Amniotic epithelial cell (primary cell): ENCODE data around the gene PCDH12.
A peak's percentile ranks its signal among the peaks of the same experiment; 100 is the strongest.

Experiments
- DNase-seq: peaks from one replicate; pipeline ENCODE4 v3.0.0-alpha.2; 2010; ENCODE audit warnings: low read depth

Gene PCDH12

GRCh38 chr5:141958113-141958512, at the start of gene PCDH12:
Gene PCDH12, minus strand, starts transcription at chr5:141958202. Its CDS starts 351 bp downstream, at chr5:141957851.
- no peak for DNase-seq

- no peak for DNase-seq
Observed at GRCh38 chr5:142007237-142007544, 49.2 kb upstream of the PCDH12 start.

- DNase-seq, result no peak
Observed at GRCh38 chr5:142006363-142007236, 48.6 kb upstream of the PCDH12 start.

GRCh38 chr5:142003266-142003800, 45.3 kb upstream of the PCDH12 start:
- no peak for DNase-seq

- no peak for DNase-seq
Observed at GRCh38 chr5:142000704-142001484, 42.9 kb upstream of the PCDH12 start.

DNA sequence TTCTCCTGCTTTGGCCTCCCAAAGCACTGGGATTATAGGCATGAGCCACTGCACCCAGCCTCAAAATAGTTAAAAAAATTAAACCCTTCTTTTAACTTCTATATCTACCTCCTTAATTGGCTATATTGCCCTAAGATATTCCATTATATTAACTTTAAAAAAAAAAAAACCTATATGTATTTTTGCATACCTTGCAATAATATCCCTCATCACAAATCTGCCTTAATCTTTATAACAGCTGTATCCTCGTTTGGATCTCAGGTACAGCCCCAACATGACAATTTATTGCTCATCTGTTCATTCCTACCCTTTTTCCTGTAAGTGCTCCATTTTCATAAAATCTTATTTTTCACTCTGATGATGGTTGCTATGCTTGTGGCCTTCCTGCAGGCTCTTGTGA, 42.2 kb upstream of the PCDH12 start:
- no peak for DNase-seq

- DNase-seq, result no peak
Observed at GRCh38 chr5:141997358-141997960, 39.5 kb upstream of the PCDH12 start.

DNA sequence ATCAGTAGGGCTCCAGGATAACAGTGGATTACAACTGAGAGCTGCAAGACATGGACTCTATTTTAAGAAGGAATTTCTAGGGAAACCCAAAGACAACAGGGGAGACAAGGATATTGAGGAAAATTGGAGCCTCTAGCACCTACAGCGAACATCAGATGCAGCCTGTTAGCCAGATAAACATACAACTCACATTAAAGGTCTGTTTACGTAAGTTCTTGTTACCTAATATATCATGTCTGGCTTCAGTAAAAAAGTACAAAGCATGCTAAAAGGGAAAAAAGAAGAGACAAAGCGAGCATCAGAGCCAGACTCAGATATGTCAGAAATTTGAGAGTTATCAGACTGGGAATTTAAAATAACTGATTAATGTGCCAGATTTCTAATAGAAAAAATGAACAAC, 37.7 kb upstream of the PCDH12 start:
- DNase-seq, result no peak

DNA sequence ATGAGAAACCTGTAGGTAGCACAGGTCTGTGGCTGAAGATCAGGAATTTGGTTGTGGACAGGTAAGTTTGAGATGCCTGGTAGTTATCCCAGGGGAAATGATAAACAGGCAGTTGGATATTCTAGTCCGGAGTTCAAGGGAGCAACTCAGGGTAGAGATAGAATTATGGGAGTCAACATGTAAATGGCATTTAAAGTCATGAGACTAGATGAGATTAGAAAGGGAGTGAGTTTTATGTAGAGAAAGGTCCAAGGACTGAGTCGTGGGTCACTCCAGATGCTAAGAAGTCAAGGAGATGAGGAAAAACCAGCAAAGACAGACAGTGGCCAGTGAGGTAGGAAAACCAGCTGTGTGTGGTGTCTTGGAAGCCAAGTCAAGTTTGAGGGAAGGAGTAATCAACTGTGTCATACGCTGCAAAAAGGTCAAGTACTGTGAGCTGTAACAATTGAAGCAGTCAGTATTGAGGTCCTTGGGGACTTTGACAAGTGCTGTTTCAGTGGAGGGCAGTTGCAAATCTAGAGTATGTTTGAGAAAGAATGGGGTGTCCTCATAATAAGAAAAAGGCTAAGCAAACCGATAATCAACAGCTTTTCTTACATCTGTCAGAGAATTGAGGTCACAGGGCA, 36.6 kb upstream of the PCDH12 start:
- DNase-seq, result no peak

DNA sequence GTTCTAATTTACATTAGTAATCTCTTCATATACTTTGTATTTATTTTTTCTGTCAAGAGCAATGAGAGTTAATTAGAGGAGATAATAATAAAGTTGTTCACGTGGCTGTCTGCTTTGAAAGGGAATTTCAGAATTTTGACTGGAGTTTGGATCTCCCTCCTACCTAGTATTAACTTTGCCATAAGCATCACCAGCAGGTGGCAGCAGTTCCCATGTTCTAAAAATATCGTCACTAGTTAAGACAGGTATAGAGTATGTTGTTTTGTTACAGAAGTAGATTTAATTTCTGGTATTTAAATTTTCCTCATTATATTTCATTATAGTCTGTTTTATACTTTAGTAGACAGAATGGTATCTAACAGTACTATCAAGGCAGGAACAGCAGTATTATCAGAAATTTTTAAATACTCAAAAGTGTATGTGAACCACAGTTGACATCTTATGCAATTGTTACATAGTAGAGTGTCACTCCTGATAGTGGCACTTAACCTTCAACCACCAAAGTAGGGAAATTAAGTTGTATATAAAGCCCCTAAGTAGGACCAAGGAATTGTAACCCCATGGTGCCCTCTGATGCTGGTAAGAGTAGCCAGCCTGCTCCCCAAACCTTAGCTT, 34.5 kb upstream of the PCDH12 start:
- peak; percentile 53 for DNase-seq

DNA sequence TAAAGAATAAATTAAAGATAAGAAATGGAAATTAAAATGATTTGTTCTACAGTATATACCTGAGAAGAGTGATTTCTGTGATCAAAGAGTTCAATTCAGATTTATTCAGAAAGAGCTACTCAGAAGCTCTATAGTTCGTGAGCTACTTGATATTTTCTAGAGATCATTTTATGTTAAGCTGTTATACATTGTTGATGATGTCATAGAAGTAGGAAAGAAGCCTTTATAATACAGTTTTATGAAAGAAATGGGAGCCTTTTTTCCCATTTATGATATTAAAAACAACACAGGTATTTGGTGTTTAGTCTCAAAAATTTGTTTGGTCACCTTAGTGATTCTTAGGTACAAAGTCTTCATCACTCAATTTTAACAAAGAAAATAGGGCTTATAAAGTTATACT, 31.7 kb upstream of the PCDH12 start:
- no peak for DNase-seq

- no peak for DNase-seq
Observed at GRCh38 chr5:141986072-141986471, 28.1 kb upstream of the PCDH12 start.

DNA sequence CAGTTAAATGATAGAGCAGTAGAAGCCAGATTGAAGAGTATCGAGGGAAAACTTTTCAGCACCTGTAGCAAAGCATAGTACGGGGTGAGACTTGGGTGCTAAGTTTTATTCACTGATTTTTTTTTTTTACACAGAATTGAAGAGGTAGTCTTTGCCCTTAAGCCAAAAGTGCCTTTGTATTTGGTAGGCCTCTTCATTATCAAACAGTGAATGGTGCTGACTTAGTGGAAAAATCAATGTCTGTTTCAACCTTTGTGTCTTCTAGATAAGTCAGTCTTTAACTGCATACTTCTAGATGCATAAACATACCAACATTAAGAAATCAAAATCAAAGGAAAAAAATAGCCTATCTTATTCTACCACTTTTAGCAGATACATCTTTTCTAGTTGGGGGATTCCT, 24.6 kb upstream of the PCDH12 start:
- no peak for DNase-seq

- no peak for DNase-seq
Observed at GRCh38 chr5:141978389-141978788, 20.4 kb upstream of the PCDH12 start.

DNA sequence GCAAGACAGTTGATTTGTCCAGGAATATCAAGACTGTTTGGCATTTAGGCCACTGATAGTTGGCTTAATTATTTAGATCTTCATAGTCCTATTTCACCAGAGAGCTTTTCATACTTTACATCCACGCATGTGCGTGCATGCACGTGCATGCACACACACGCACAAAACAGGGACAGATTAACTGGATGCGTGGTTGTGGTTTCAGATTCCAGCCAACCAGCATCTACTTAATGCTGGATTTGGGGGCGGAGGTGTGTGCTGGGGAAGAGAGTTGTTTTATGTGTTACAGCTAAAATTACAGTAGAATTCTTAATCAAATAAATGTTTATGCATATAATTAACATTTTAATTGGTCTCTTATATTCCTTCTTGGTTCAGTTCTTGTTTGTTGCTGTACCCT, 18.2 kb upstream of the PCDH12 start:
- no peak for DNase-seq

- DNase-seq, result peak; percentile 85
Observed at GRCh38 chr5:141973871-141974595, 16.0 kb upstream of the PCDH12 start.

DNA sequence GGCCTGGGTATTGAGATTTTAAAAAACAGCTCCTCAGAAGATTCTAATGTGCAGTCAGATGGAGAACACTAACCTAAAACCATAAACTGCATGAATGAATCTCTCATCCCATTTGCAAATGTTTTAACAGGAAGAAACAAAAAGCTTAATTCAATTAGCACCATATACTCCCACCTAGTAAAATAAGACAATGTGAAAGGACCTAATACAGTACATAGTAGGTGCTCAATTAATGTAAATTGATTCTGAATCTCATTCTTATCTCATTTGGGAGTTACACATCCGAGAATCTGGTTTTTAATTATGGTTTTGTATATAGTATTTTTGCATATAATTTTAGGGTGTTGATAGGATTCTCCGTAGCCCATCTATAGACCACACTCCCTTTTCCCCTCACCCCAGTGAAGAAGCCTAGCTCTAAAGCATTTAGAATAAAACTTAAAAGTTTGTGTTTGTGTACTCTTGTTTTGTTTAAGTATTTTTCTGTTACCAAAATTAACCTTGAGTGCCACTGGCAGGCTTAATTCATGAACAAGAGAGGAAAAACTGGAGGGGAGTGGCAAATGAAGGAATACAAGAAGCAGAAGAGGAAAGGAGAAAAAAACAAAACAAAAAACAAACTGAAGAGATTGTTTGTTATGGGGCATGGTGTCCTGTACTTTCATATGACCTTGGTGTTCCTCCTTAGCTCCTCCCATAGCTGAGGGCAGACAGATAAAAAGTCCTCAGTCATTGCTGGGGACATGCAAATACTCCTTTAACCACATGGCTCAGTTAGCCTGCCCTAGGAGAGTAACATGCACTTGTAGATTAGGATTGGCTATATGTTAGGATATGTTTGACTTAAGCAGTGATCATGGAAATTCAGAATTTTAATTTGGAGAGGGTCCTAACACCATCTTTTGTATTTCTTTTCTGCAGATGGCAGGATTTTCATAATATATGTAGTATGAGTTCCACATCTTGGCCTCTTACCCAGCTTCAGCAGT, 12.1 kb upstream of the PCDH12 start:
- peak; percentile 38 for DNase-seq

GRCh38 chr5:141968914-141969608, 11.1 kb upstream of the PCDH12 start, which contains the start of gene RNF14:
Gene RNF14, plus strand, starts transcription at chr5:141969105. Its CDS starts 4,484 bp downstream, at chr5:141973589.
- peak; percentile 89 for DNase-seq

- DNase-seq, result no peak
Observed at GRCh38 chr5:141966963-141967333, 8.9 kb upstream of the PCDH12 start.
